Limb (tissue), 2 donors: ENCODE data around the gene PIP5K1C.
"Not testable (repeated sequence)": the region's sequence is repeated elsewhere in the genome, so short reads cannot be mapped to it uniquely, and the experiment has no call there.

Experiments used
- DNase-seq, 2 donors: peaks; one replicate each; pipeline ENCODE4 v3.0.0-alpha.2; 2016; ENCODE audit errors: extremely low spot score in 2 of 2

PIP5K1C gene

GRCh38 chr19:3591876-3592613 is 108.2 kb downstream of the PIP5K1C start:
- DNase-seq: no peak

DNA sequence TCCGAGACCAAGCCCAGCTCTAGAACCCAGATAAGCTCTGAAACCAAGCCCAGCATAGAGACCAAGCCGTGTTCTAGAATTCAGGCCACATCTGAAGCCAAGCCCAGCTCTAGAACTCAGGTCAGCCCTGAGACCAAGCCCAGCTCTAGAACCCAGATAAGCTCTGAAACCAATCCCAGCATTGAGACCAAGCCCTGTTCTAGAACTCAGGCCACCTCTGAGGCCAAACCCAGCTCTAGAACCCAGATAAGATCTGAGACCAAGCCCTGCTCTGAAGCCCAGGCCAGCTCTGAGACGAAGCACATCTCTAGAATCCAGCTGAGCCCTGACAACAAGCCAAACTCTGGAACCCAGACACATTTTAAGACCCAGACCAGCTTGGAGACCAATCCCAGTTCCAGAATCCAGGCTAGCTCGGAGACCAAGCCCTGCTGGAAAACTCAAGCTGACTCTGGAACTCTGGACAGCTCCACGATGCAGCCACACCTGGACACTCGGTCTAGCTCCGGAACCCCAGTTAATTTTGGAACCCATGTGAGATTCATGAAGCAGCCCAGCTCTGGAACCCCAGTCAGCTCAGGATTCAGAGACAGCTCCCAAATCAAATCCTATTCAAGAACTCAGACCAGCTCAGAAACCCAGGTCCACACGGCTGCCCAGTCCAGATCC is 109.1 kb downstream of the PIP5K1C start:
- no peak for DNase-seq

DNA sequence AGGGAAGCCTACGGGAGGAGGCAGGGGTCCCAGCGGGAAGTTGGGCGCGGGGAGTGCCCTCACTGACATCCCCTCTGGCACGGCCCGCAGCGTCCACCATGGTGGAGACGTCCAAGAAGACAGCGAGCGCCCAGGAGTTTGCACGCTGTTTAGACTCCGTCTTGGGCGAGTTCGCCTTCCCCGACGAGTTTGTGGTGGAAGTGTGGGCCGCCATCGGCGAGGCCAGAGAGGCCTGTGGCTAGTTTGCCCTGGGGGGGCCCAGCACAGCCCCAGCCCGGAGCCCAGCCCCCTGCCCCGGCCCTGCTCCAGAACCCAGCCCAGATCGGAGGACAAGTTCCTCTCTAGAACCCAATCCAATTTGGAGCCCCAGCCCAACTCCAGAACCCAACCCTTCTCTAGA is 110.3 kb downstream of the PIP5K1C start:
- no peak for DNase-seq

- DNase-seq: no peak
Measured at GRCh38 chr19:3589439-3589838, 110.8 kb downstream of the PIP5K1C start.

GRCh38 chr19:3586707-3587346 is 113.4 kb downstream of the PIP5K1C start:
- DNase-seq: no peak

DNA sequence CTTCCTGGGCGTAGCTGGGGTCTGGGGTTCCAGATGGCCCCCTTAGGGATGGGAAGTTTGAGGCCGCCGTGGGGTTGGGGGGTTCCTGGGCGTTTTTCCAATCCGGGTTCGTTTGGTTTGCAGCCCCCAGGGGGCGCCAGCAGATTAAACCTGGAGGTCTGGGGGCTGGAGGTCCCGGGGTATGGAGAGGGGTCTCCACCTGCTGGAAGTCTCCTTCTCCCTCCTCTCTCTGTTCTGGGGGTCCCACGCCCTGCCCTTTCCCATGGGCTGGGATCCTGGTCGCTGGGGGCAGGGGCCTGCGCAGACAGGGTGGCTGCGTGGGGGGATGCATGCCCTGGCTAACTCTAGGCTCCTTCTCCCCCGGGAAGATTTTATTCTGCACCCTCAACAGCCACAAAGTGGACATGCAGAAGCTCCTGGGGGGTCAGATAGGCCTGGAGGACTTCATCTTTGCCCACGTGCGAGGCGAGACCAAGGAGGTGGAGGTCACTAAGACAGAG is 114.1 kb downstream of the PIP5K1C start:
- no peak for DNase-seq

DNA sequence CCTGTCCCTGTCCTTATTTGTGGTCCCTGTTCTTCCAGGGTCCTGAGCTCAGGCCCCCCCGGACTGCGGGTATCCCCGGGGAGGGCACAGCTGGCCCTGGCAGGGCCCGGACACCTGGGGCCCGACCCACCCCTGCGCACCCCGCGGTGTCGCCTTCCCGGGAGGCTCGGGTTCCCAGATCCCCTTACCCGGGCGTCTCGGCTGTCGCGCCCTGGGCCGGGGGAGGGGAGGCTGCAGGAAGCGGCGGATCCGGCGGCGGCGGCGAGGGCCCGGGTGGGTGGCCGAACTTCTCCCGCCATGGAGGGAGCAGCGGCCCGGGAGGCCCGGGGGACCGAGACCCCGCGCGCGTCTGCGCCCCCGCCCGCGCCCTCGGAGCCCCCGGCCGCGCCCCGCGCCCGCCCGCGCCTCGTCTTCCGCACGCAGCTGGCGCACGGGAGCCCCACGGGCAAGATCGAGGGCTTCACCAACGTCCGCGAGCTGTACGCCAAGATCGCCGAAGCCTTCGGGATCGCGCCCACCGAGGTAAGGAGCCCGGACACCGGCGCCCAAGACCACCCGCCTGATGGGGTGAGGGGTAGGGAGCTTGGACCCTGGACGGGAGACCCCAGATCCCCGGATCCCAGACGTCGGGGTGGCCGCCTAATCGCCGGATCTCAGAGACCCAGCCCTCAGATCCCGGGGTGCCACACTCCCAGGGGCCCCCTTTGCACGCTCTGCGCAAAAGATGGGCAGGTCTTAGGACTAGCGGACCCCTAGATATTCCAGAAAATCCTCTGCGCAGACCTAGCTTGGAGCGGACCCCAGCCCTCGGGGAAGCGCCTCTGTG is 114.8 kb downstream of the PIP5K1C start, which contains the start of gene GIPC3:
GIPC3 (plus strand) TSS at position 178 of the 826 bp plus-strand sequence; CDS start at position 298, 120 bp downstream.
- DNase-seq: no peak

- not testable (repeated sequence) for DNase-seq
Measured at GRCh38 chr19:3584036-3584802, 116.0 kb downstream of the PIP5K1C start.

DNA sequence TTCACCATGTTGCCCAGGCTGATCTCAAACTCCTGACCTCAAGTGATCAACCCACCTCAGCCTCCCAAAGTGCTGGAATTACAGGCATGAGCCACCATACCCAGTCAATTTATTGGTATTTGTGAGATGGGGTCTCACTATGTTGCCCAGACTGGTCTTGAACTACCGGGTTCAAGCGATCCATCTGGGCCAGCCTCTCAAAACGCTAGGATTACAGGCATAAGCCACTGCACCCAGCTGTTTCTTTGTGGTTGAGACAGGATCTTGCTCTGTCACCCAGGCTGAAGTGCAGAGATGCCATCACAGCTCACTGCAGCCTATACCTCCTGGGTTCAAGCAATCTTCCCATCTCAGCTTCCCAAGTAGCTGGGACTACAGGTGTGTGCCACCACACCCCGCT is 118.5 kb downstream of the PIP5K1C start:
- DNase-seq: not testable (repeated sequence)
